ENCODE data around the gene UTS2R.

DNA sequence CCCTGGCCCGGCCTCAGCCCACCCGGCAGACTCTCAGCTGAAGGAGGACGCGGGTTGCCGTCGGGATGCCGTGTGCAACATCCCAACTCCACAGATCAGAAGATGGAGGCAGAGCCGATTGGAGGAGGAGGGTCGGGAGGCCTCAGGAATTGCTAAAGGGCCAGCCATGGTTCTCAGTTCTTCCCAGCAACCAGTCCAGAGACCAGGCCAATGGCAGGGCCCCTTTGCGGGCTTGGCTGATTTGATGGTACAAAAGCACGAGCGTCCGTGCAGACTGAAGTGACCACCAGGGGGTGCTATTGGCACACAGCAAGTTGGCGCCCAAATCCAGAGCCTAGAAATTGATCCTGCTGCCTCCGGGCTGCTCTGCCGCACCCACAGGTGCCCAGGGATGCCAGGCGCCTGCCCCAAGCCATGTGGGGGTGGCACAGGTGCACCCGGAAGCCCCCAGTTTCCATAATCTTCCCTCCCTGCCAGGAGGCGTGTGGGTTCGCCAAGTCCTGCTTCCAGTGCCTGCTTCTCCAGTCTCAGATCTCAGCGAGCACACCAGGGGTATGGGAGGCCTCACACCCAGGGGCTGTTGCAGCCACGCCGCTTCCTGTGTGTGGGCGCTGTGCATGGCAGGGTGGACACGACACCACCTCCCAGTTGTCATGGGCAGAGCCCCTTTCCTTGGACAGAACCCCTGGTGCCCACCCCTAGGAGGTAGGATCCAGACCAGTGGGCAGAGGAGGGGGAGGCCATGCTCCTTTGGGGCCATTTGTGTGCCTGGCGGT, 19.7 kb upstream of the UTS2R start:
- TF ChIP-seq, protein P1, sequence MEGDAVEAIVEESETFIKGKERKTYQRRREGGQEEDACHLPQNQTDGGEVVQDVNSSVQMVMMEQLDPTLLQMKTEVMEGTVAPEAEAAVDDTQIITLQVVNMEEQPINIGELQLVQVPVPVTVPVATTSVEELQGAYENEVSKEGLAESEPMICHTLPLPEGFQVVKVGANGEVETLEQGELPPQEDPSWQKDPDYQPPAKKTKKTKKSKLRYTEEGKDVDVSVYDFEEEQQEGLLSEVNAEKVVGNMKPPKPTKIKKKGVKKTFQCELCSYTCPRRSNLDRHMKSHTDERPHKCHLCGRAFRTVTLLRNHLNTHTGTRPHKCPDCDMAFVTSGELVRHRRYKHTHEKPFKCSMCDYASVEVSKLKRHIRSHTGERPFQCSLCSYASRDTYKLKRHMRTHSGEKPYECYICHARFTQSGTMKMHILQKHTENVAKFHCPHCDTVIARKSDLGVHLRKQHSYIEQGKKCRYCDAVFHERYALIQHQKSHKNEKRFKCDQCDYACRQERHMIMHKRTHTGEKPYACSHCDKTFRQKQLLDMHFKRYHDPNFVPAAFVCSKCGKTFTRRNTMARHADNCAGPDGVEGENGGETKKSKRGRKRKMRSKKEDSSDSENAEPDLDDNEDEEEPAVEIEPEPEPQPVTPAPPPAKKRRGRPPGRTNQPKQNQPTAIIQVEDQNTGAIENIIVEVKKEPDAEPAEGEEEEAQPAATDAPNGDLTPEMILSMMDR (IDR thresholded peaks at IDR 0.05; ENCODE audit: poor library complexity, severe bottlenecking), result peak; percentile 98
- TF ChIP-seq EP300 (conservative IDR thresholded peaks at IDR 0.05; ENCODE audit: poor library complexity, severe bottlenecking), result no peak
- TF ChIP-seq EZH2 (IDR thresholded peaks at IDR 0.05; ENCODE audit: borderline replicate concordance, insufficient read depth, low read length, poor library complexity, severe bottlenecking), result no peak
- peak; percentile 95 for TF ChIP-seq SMC3 (conservative IDR thresholded peaks at IDR 0.05; ENCODE audit: poor library complexity)
- no peak for TF ChIP-seq POLR2AphosphoS5 (IDR thresholded peaks at IDR 0.05)
- TF ChIP-seq TAF1 (IDR thresholded peaks at IDR 0.05; ENCODE audit: low read depth), result no peak
- TF ChIP-seq, protein P2, sequence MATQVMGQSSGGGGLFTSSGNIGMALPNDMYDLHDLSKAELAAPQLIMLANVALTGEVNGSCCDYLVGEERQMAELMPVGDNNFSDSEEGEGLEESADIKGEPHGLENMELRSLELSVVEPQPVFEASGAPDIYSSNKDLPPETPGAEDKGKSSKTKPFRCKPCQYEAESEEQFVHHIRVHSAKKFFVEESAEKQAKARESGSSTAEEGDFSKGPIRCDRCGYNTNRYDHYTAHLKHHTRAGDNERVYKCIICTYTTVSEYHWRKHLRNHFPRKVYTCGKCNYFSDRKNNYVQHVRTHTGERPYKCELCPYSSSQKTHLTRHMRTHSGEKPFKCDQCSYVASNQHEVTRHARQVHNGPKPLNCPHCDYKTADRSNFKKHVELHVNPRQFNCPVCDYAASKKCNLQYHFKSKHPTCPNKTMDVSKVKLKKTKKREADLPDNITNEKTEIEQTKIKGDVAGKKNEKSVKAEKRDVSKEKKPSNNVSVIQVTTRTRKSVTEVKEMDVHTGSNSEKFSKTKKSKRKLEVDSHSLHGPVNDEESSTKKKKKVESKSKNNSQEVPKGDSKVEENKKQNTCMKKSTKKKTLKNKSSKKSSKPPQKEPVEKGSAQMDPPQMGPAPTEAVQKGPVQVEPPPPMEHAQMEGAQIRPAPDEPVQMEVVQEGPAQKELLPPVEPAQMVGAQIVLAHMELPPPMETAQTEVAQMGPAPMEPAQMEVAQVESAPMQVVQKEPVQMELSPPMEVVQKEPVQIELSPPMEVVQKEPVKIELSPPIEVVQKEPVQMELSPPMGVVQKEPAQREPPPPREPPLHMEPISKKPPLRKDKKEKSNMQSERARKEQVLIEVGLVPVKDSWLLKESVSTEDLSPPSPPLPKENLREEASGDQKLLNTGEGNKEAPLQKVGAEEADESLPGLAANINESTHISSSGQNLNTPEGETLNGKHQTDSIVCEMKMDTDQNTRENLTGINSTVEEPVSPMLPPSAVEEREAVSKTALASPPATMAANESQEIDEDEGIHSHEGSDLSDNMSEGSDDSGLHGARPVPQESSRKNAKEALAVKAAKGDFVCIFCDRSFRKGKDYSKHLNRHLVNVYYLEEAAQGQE (IDR thresholded peaks at IDR 0.05; ENCODE audit: borderline replicate concordance), result no peak
